Spleen (tissue), 11 donors: ENCODE measurements around the gene TNK2. TPM values are rescaled to one million over a fixed set of nuclear protein-coding genes. Genes with fewer than 3 reads are reported as not detected.
A peak's percentile ranks its signal among the peaks of the same experiment; 100 is the strongest.

Experiments used
- DNase-seq: peaks from one replicate; pipeline ENCODE4 v3.0.0-alpha.2; 2020
- H3K27ac ChIP-seq, 8 donors: fragments of 200-600 bp; sonication (generic) in 7 of 8; 1 replicate in 4 of 8; 2 replicates in 4 of 8; pipeline versions ENCODE4 v1.5.0 to v1.8.0; 2016 to 2021; ENCODE audit warnings: inconsistent platforms in 4 of 8, mild to moderate bottlenecking in 4 of 8, moderate library complexity in 1 of 8
- H3K27me3 ChIP-seq, 7 donors: fragments of 200-600 bp; sonication (generic) in 6 of 7; replicated peaks in 1 of 7; 1 replicate in 4 of 7; 2 replicates in 3 of 7; pipeline versions ENCODE4 v1.5.0 to v1.8.0; 2016 to 2021; ENCODE audit warnings: inconsistent platforms in 3 of 7, mild to moderate bottlenecking in 1 of 7
- H3K36me3 ChIP-seq, 6 donors: fragments of 200-600 bp; sonication (generic) in 5 of 6; 1 replicate in 4 of 6; 2 replicates in 2 of 6; pipeline versions ENCODE4 v1.5.0 to v1.8.0; 2016 to 2021; ENCODE audit warnings: inconsistent platforms in 2 of 6
- H3K4me1 ChIP-seq, 6 donors: fragments of 200-600 bp; sonication (generic) in 5 of 6; 1 replicate in 3 of 6; 2 replicates in 3 of 6; pipeline versions ENCODE4 v1.5.0 to v1.8.0; 2016 to 2021; ENCODE audit warnings: inconsistent platforms in 3 of 6
- H3K4me3 ChIP-seq, 8 donors: fragments of 200-600 bp; sonication (generic) in 7 of 8; 1 replicate in 4 of 8; 2 replicates in 4 of 8; pipeline versions ENCODE4 v1.5.0 to v1.8.0; 2016 to 2021; ENCODE audit warnings: inconsistent platforms in 4 of 8, mild to moderate bottlenecking in 4 of 8, moderate library complexity in 2 of 8
- H3K9me3 ChIP-seq, 8 donors: fragments of 200-600 bp; sonication (generic) in 7 of 8; 1 replicate in 4 of 8; 2 replicates in 4 of 8; pipeline versions ENCODE4 v1.5.0 to v1.8.0; 2016 to 2021; ENCODE audit warnings: inconsistent platforms in 4 of 8
- CTCF ChIP-seq, 11 experiments: fragments of 200-600 bp in 7 of 11; fragments of 450-650 bp in 4 of 11; sonication (generic) in 4 of 11; IDR thresholded peaks in 8 of 11; conservative IDR thresholded peaks in 3 of 11; 1 replicate in 7 of 11; 2 replicates in 4 of 11; pipeline versions ENCODE4 v1.4.0 to v1.8.0; 2016 to 2021; ENCODE audit warnings: antibody characterized with exemption in 11 of 11, inconsistent platforms in 4 of 11, mild to moderate bottlenecking in 1 of 11
- POLR2A ChIP-seq, 3 donors: fragments of 450-650 bp; IDR thresholded peaks; one replicate each; pipeline ENCODE4 v1.5.1; 2017; ENCODE audit warnings: antibody characterized with exemption in 3 of 3, mild to moderate bottlenecking in 1 of 3
- POLR2AphosphoS5 ChIP-seq, 3 donors: sonication (generic); formaldehyde crosslinking; IDR thresholded peaks; one replicate each; pipeline ENCODE4 v1.5.1; 2017; ENCODE audit warnings: antibody characterized with exemption in 3 of 3
- WGBS, 5 donors: extraction: QIAGEN DNeasy Blood & Tissue Kit in 3 of 5; methylation state at CpG; one replicate each; pipeline versions ENCODE4 v1.1.5 to v1.1.7; 2013 to 2018; 5-methylcytosine and 5-hydroxymethylcytosine counted together
- intact Hi-C: fragments of 100-400 bp; cut with DNase I; formaldehyde crosslinking; loops from one replicate; pipeline ENCODE4 v1.15.0; 2023; ENCODE audit warnings: low total_unique reads
- polyA plus RNA-seq, 3 donors: library from polyadenylated mRNA; stranded (reverse); fragments of 200-250 nt; gene quantifications; one replicate each; pipeline ENCODE4 v1.2.1, GENCODE V29; 2013
- total RNA-seq, 7 donors: library from RNA; depleted of rRNA in 3 of 7; stranded (reverse); fragments of >200 nt in 3 of 7; fragmentation: NEBNext Ultra II Directional in 4 of 7; extraction: Animal tissue kit (Norgen Biotek cat#: 25700) in 4 of 7; gene quantifications; one replicate each; pipeline versions ENCODE4 v1.1.0 to v1.2.1, GENCODE V29; 2016 to 2021
- donor health status: healthy with polysubstance abuse.
- donor health status: DM: no; HTN: no; CAD: no; lungs with moderate emphysema.
- donor health status: DM: no; HTN: no; CAD: no.
- donor health status: Bipolar disorder and iron deficiency.
- donor health status: healthy.
- donor health status: DM: no; HTN: no; CAD: no.
- donor health status: DM: yes; HTN: yes; CAD: no.

The TNK2 gene
- total and polyA plus RNA-seq, 10 donors, result 30.6 to 104 (median 76.2) TPM

GRCh38 chr3:195853036-195853435, 55.3 kb downstream of the TNK2 start:
- H3K27ac ChIP-seq, result no peak overlapping the region
- H3K27me3 ChIP-seq, result peaks cover 0 to 35% (median 0%) of the 10 kb centered on the region in 7 donors
- no peak for DNase-seq
- intact Hi-C loops, result loop anchor here (10.0 kb wide), 1 partner anchor 152 kb away; no protein-coding TSS in a partner anchor
- TF ChIP-seq CTCF (IDR thresholded peaks at IDR 0.05 in 8 of 11, conservative IDR thresholded peaks at IDR 0.05 in 3 of 11), result no peak
- no peak for TF ChIP-seq POLR2AphosphoS5 (IDR thresholded peaks at IDR 0.05)
- no peak for TF ChIP-seq POLR2A (IDR thresholded peaks at IDR 0.05)
- 92 to 96% (median 95%) methylated on average over 20 of the region's 20 CpGs for WGBS, 5 donors
- peaks cover 0 to 11% (median 9%) of the 10 kb centered on the region in 6 donors for H3K4me1 ChIP-seq
- no peaks in the 10 kb centered on the region for H3K36me3 ChIP-seq
- no peaks in the 10 kb centered on the region for H3K9me3 ChIP-seq
- no peak overlapping the region for H3K4me3 ChIP-seq

- intact Hi-C loops, result loop anchor here (10.0 kb wide), 1 partner anchor 154 kb away; no protein-coding TSS in a partner anchor
- no peaks in the 10 kb centered on the region for H3K9me3 ChIP-seq
- no peak overlapping the region for H3K27ac ChIP-seq
- WGBS, 5 donors, result 16 to 25% (median 20%) methylated on average over 31 of the region's 31 CpGs
- no peaks in the 10 kb centered on the region for H3K36me3 ChIP-seq
- DNase-seq, result peak; percentile 87
- H3K27me3 ChIP-seq, result peaks cover 0 to 23% (median 0%) of the 10 kb centered on the region in 7 donors
- peak overlapping the region in 1 of 8 donors; percentile 40 for H3K4me3 ChIP-seq
- TF ChIP-seq POLR2AphosphoS5 (IDR thresholded peaks at IDR 0.05) (peak in 2 of 3 donors; percentile 41 to 73), CTCF (IDR thresholded peaks at IDR 0.05 in 8 of 11, conservative IDR thresholded peaks at IDR 0.05 in 3 of 11) (peak; percentile 100), POLR2A (IDR thresholded peaks at IDR 0.05) (no peak)
- peaks cover 0 to 11% (median 9%) of the 10 kb centered on the region in 6 donors for H3K4me1 ChIP-seq
These were observed 57.4 kb downstream of the TNK2 start for GRCh38 chr3:195850857-195851543.

GRCh38 chr3:195849322-195850074, 58.9 kb downstream of the TNK2 start:
- H3K9me3 ChIP-seq, result no peaks in the 10 kb centered on the region
- TF ChIP-seq POLR2A (IDR thresholded peaks at IDR 0.05), result no peak
- peak in 4 of 11 experiments; percentile 7 to 87 (median 76) for TF ChIP-seq CTCF (IDR thresholded peaks at IDR 0.05 in 8 of 11, conservative IDR thresholded peaks at IDR 0.05 in 3 of 11)
- WGBS, 5 donors, result 83 to 90% (median 88%) methylated on average over 46 to 53 of the region's 53 CpGs
- no peak overlapping the region for H3K4me3 ChIP-seq
- peak; percentile 94 for DNase-seq
- H3K36me3 ChIP-seq, result no peaks in the 10 kb centered on the region
- H3K4me1 ChIP-seq, result peaks cover 0 to 11% (median 9%) of the 10 kb centered on the region in 6 donors
- intact Hi-C loops, result loop anchor here (10.0 kb wide), 1 partner anchor 155 kb away; no protein-coding TSS in a partner anchor
- peaks cover 0 to 23% (median 0%) of the 10 kb centered on the region in 7 donors for H3K27me3 ChIP-seq
- no peak overlapping the region for H3K27ac ChIP-seq
